ENCODE measurements around the gene RUFY4.
"Not testable (repeated sequence)": the region's sequence is repeated elsewhere in the genome, so short reads cannot be mapped to it uniquely, and the experiment has no call there.

Gene RUFY4

DNA sequence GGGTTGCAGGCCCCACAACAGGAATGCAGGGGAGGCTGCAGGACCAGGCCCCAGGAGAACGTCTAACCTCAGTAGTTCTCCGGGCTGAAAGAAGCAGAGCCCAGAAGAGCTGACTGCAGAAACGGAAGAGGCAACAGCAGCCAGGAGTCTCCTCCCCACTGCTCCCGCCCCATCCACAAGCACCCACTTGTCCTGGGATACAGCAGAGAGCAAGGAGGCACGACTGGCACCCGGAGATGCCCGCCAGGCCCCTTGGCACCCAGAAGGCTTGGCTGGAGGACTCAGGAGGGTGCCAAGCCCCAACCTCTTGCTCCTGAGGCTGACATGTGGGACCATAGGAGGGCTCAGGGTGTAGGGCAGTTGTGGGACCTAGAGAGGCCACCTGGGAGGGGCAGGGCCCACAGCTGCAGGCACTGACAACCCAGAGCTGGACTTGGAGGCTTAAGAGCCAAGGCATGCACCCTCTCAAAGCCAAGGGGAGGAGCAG, 37.2 kb upstream of the RUFY4 start:
- no peak for DNase-seq (ENCODE audit: low spot score)

DNA sequence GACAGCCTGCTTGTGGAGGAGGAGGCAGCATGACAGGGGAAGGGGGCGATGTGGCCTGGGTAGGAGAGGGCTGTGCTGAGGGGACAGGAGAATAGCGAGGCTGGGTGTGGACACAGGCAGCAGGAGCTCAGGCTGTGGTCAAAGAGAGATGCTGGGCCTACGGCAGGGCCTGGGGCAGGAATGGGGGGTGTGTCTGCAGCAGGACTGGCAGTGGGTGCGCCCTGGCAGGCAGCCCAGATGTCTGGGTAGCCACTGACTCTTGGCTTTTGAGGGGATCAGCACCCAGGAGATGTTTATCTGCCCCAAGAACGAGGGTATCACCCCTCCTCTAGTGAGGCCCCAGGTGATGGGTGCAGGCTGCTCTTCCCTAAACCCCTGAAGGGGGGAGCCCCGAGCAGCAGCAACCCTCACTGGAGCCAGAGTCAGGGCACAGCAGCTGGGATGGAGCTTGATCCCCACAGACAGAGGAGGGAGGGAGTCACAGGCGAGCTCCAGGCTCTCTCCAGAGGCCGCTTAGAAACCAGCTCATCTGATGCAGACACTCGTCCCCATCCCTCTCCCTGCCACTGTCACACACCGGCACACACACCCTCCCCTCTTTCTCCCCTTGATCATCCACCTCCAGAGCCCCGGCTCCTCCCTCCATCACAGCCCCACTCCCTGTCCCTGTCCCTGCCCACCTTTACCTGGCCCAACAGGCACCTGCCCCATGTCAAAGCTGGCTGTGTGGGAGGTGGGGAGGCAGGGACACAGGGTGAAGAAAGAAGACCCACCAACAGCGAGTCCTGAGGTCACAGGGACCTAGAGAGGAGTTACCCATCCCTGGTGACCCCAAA, 36.5 kb upstream of the RUFY4 start:
- peak; percentile 4 for DNase-seq (ENCODE audit: low spot score)

GRCh38 chr2:218033208-218033589, 35.9 kb upstream of the RUFY4 start:
- DNase-seq (ENCODE audit: low spot score), result no peak

DNA sequence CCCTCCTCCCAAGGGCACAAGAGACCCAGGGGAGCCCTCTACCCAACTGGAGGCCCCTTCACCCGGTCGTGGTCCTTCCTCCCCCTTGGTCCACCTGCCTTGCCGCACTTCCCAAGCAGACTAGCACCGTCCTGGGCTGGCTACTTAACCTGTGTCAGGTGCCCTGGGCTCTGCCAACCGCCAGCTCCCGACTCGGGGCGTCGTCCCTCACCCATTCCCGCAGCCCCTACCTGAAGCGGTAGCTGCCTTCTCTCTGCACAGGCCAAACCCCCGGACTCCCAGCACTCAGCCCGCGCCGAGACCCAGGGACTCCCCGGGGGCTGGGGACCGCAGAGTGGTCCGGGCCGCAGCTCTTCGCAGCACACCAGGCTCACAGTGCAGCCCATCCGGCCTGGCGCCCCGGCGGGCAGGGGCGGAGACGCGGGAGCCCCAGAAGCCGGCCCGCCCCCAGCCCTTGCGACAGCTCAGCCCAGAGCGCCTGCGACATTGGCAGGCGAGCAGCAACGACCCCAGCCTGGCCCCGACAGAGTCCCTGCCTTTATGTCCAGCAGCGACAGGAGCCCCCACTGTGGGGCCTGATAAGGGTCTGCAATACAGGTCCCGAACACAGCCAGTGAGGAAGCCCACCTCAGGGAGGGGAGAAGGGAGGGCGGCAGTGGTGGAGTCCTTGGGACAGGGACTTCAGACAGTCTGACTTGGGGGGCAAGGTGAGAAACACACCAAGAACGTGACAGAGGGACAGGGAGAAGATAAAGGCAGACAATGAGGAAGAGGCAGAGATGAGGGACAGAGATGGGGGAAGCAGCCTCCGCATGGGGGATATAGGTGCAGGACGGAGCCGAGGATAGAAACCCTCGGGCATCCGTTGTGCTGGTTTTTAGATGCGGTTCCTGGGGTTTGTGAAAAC, 35.2 kb upstream of the RUFY4 start:
- DNase-seq (ENCODE audit: low spot score), result no peak

DNA sequence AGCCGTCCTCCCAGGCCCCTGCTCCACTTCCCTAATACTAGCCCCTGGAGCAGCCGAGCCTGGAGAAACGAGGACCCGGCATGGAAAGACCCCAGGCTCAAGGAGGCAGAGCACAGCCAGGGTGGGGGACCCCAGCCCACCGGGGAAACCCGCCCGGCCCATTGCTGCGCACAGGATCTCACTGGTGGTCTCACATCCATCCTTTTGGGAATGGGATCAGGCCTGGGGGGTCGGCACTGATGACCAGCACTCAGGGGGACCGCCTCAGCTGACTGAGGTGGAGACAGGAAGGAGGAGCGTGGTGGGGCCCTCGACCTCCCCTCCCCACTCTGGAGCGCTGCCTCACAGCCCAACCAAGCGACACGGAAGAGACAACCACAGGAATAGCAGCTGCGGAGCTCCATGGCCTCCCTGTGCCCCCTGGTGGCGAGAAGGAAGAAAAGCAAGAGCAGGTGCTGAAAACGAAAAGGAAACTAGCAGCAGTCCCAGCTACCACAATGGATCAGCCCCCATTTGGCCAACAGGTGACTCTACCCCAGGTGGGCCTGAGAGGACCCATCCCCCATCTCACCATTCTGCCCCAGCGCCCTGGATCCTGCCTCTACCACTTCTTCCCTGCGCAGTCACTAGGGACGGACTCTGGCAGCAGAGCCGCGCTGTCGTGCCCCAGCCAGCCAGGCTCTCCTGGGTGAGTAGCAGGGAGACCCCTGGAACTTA, 34.4 kb upstream of the RUFY4 start:
- DNase-seq (ENCODE audit: low spot score), result peak; percentile 68

- no peak for DNase-seq (ENCODE audit: low spot score)
Observed at GRCh38 chr2:218035463-218036100, 33.5 kb upstream of the RUFY4 start.

DNA sequence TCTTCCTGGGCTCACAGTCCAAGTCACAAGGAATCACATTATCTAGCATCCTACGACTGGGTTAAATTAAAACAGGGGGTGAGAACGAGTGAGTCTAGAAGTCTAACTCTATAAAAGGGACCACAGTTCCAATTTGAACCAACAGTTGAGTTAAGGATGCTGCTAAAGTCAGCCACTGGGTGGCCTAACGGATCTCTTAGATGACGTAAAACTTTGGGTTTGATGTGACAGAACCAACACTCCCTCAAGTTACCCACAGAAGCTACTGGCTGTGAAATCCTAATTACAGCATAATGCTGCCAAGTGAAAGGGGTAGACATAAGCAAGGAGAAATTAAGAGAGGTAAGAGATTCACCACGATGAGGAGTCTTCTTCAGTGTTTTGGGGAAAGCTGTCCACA, 32.7 kb upstream of the RUFY4 start:
- DNase-seq (ENCODE audit: low spot score), result peak; percentile 7

DNA sequence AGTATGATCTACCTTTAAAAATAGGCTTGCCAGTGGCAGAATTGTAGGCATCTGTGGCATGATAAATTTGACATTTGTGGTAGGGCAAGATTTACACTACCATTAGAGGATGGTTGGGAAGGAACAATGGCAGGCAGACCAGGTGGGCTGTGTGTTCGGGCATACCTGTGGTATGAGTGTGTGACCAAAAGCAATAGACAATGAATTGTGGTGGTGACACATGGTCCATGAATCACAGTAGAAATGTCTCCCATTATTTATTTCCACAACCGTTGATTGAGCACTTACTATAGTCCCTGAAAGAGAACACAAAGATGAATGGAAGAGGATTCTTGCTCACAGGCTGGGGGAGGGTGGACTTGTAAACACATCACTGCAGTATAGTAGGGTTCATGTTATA, 29.9 kb upstream of the RUFY4 start:
- DNase-seq (ENCODE audit: low spot score), result no peak

GRCh38 chr2:218040883-218041282, 28.2 kb upstream of the RUFY4 start:
- DNase-seq (ENCODE audit: low spot score), result no peak

DNA sequence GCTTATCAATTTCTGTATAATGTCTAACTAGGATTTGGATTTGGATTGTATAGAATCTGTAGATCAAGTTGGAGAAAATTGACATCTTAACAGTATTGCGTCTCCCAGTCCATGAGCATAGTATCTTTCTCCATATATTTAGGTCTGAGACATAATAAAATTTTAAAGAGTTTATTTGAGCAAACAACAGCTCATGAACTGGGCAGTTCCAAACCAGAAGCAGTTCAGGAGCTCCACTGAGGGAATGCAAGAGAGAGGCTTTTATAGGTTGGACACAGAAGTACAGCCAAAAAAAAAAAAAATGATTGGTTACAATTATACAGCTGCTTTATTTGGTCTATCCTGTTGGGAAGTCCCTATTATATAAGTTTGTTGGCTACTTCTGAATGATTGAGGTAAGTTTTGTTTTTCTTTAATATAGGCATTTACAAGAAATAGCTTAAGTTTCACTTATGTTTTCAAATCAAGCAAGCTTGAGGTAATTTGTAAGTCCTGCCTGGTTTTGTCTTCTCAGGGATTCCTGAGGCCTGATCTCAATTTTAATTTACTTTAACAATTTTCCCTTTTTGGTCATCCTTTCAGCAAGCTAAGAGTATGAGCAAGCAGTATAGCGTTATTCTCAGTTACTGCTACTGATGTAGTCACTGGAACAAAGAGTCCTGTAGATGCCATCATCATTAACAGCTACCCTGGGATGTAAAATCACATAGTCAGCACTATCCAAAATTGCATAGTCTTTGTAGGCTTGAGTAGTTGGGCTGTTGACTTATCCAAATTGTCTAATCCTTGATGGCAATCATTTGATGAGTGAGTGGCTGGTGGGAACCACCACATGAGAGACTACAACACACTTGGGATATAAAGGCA, 27.5 kb upstream of the RUFY4 start:
- DNase-seq (ENCODE audit: low spot score), result no peak

- no peak for DNase-seq (ENCODE audit: low spot score)
Observed at GRCh38 chr2:218043100-218043499, 26.0 kb upstream of the RUFY4 start.

DNA sequence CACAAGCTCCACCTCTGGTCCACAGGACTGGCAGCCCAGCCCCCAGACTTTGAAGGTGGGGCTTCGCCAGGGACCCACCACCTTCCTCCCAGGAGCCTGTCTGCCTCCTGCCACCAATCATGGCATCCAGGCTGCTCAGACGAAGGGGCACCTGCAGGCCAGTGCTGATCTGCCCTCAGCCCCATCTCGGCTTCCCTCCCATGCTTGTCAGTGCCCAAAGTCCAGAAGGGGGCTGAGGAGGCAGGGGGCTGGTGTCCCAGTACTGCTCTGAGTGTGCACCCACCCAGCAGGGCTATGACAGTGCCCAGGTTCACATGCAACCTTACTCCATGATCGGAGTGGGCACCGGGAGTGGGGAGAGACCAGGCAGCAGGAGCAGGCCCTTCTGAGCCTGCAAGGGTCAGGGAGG, 25.3 kb upstream of the RUFY4 start:
- no peak for DNase-seq (ENCODE audit: low spot score)

- not testable (repeated sequence) for DNase-seq (ENCODE audit: low spot score)
Observed at GRCh38 chr2:218044599-218044998, 24.5 kb upstream of the RUFY4 start.

DNA sequence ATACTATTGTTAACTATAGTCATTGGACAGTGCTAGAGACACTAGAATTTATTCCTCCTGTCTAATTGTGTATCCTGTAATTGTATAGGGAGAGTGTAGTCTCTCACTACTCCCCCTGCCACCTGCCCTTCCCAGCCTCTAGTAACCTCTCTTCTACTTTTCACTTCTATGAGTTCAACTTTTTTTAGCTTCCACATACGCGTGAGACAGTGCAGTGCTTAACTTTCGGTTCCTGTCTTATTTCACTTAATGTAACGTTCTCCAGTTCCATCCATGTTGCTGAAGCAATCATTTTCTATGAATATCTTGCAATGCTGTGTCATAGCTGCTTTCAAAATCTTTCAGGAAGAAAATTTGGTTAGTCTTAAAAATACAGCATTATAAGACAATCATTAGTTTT, 22.8 kb upstream of the RUFY4 start:
- no peak for DNase-seq (ENCODE audit: low spot score)

DNA sequence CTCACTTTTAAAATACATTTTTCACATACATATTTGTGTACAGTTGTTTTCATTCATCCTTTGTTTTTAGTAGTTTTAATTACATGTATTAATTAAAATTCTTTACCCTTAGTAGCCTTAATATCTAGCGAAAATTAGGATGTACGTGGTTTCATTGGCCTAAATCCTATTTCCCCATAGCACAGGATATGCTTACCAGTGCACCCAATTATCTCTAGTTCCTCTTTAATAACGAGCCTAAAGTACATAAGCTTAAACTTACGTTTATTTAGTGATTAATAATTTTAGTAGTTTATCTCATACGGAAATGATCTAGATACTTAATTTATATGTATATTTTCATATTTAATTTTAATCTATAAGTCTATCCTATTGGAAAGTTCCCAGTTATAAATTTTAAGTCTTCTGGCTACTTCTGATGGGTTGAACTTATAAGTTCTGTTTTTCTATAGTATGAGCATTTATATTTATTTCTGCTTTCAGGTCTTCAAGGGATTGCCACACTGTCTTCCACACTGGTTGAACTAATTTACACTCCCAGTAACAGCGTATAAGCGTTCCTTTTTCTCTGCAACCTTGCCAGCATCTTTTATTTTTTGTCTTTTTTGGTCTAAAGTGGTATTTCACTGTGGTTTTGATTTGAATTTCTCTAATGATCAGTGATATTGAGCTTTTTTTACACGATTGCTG, 21.4 kb upstream of the RUFY4 start:
- DNase-seq (ENCODE audit: low spot score), result no peak

GRCh38 chr2:218051903-218052302, 17.1 kb upstream of the RUFY4 start:
- no peak for DNase-seq (ENCODE audit: low spot score)

- no peak for DNase-seq (ENCODE audit: low spot score)
Observed at GRCh38 chr2:218059289-218059688, 9.8 kb upstream of the RUFY4 start.

GRCh38 chr2:218060118-218060517, 8.9 kb upstream of the RUFY4 start:
- DNase-seq (ENCODE audit: low spot score), result no peak

DNA sequence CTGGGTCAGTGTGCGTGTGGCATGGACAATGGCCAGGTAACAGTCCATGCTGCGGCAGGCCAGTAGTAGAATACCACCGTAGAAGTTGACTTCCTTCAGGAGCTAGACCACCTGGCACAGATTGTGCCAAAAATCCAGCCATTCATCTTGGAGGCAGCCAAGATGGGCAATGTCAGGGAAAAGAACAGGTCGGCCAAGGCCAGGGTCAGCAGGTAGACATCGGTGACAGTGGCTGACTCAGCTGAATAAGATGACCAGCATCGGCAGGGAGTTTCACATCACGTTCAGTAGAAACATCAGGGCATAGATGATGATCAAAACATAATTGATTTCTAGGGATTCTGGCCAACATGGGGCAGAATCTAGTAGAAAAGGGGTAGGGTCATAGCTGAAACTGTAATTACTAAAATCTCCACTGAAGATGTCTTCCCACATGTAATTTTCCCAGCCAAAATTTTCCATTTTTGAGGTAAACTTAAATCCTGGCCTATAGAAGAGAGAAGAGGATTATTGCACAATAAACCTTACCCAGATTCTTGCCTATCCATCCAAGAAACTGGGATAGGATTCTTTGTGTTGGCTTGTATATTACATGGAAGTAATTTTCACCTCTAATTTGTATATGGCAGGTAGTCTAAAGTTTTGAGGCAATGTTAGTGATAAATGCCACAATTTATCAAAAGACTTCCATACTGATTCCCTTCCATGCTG, 7.9 kb upstream of the RUFY4 start:
- DNase-seq (ENCODE audit: low spot score), result no peak

DNA sequence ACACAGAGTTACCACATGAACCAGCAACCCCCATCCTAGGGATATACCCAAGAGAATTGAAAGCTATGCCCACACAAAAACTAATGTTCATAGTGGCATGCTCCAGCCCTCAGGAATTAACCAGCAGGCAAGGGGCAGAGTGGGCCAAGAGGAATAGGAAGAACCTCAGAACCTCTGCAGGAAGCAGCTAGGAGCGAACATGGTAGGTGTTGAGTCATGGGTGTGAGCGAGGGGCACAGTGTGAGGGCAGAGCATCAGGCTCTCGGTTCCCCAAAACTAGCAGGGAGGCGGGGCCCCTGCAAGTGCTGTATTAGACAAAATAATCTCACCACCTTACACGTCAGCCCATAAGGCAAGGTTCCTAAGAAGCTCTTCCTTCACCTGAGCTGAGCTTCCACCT, 5.6 kb upstream of the RUFY4 start:
- DNase-seq (ENCODE audit: low spot score), result no peak
